ENCODE measurements around the gene VWDE.

VWDE gene

GRCh38 chr7:12383377-12383776, 20.3 kb downstream of the VWDE start:
- no peak overlapping the region for H2BK120ac ChIP-seq (ENCODE audit: low read depth, low read length)
- H3K23ac ChIP-seq (ENCODE audit: low read length in 2 of 2) = no peak overlapping the region

GRCh38 chr7:12378389-12378788, 25.3 kb downstream of the VWDE start:
- H3K4ac ChIP-seq (ENCODE audit: low read depth in 1 of 2, low read length in 2 of 2) = no peak overlapping the region
- no peak overlapping the region for H2BK15ac ChIP-seq (ENCODE audit: low read depth, poor library complexity, severe bottlenecking)
- H2AK5ac ChIP-seq (ENCODE audit: low read length, severe bottlenecking) = no peak overlapping the region
- H3K18ac ChIP-seq (ENCODE audit: low read depth in 1 of 2, low read length in 2 of 2) = no peak overlapping the region
- H4K8ac ChIP-seq (ENCODE audit: low read length) = no peak overlapping the region
- no peak for DNase-seq
- H3K27ac ChIP-seq (ENCODE audit: low read length, poor library complexity, severe bottlenecking) = no peak overlapping the region
- H3K27me3 ChIP-seq (ENCODE audit: control insufficient read depth in 1 of 2, insufficient read depth in 1 of 2, low read length in 2 of 2) = no peaks in the 10 kb centered on the region
- no peak overlapping the region for H2BK5ac ChIP-seq (ENCODE audit: low read depth, low read length, poor library complexity, severe bottlenecking)
- no peak overlapping the region for H3K23ac ChIP-seq (ENCODE audit: low read length in 2 of 2)
- no peak overlapping the region for H3K9ac ChIP-seq (ENCODE audit: low read length)
- H3K4me2 ChIP-seq (ENCODE audit: low read length, poor library complexity, severe bottlenecking) = no peak overlapping the region
- H3K14ac ChIP-seq (ENCODE audit: low read length in 2 of 2) = no peak overlapping the region
- no peak overlapping the region for H2AFZ ChIP-seq (ENCODE audit: low read depth, low read length)
- H3K4me3 ChIP-seq (ENCODE audit: insufficient read depth in 1 of 2, low read depth in 1 of 2, low read length in 2 of 2) = no peak overlapping the region
- H3K79me1 ChIP-seq (replicated peaks; ENCODE audit: low read length, poor library complexity, severe bottlenecking) = no peaks in the 10 kb centered on the region
- H2BK120ac ChIP-seq (ENCODE audit: low read depth, low read length) = no peak overlapping the region
- no peaks in the 10 kb centered on the region for H3K4me1 ChIP-seq (ENCODE audit: control insufficient read depth, insufficient read depth, low read depth, low read length)
- H3K9me3 ChIP-seq (ENCODE audit: control insufficient read depth, low read length) = no peaks in the 10 kb centered on the region
- no peak overlapping the region for H4K91ac ChIP-seq (ENCODE audit: low read length)
- no peak overlapping the region for H2BK12ac ChIP-seq (ENCODE audit: low read length in 2 of 2)
- no peaks in the 10 kb centered on the region for H3K36me3 ChIP-seq (ENCODE audit: control insufficient read depth in 1 of 2, insufficient read depth in 2 of 2, low read depth in 1 of 2, low read length in 2 of 2)
- 75% methylated on average over 2 of the region's 2 CpGs for WGBS

More at GRCh38 chr7:12383377-12383776, 20.3 kb downstream of the VWDE start:
- Histone ChIP-seq H3K79me1 (replicated peaks; ENCODE audit: low read length, poor library complexity, severe bottlenecking) (no peaks in the 10 kb centered on the region), H3K27me3 (ENCODE audit: control insufficient read depth in 1 of 2, insufficient read depth in 1 of 2, low read length in 2 of 2) (no peaks in the 10 kb centered on the region), H2BK12ac (ENCODE audit: low read length in 2 of 2) (no peak overlapping the region), H3K4me1 (ENCODE audit: control insufficient read depth, insufficient read depth, low read depth, low read length) (no peaks in the 10 kb centered on the region), H3K9ac (ENCODE audit: low read length) (no peak overlapping the region), H3K4me3 (ENCODE audit: insufficient read depth in 1 of 2, low read depth in 1 of 2, low read length in 2 of 2) (no peak overlapping the region), H2AK5ac (ENCODE audit: low read length, severe bottlenecking) (no peak overlapping the region), H3K27ac (ENCODE audit: low read length, poor library complexity, severe bottlenecking) (no peak overlapping the region), H4K91ac (ENCODE audit: low read length) (no peak overlapping the region), H2BK15ac (ENCODE audit: low read depth, poor library complexity, severe bottlenecking) (no peak overlapping the region), H3K36me3 (ENCODE audit: control insufficient read depth in 1 of 2, insufficient read depth in 2 of 2, low read depth in 1 of 2, low read length in 2 of 2) (no peaks in the 10 kb centered on the region), H3K4me2 (ENCODE audit: low read length, poor library complexity, severe bottlenecking) (no peak overlapping the region), H3K18ac (ENCODE audit: low read depth in 1 of 2, low read length in 2 of 2) (no peak overlapping the region), H2BK5ac (ENCODE audit: low read depth, low read length, poor library complexity, severe bottlenecking) (no peak overlapping the region), H3K14ac (ENCODE audit: low read length in 2 of 2) (no peak overlapping the region), H3K9me3 (ENCODE audit: control insufficient read depth, low read length) (no peaks in the 10 kb centered on the region), H3K4ac (ENCODE audit: low read depth in 1 of 2, low read length in 2 of 2) (no peak overlapping the region), H2AFZ (ENCODE audit: low read depth, low read length) (no peak overlapping the region), H4K8ac (ENCODE audit: low read length) (no peak overlapping the region)
- no peak for DNase-seq
- no CpG with 5 or more reads among the region's 3 CpGs for WGBS

GRCh38 chr7:12377406-12377805, 26.3 kb downstream of the VWDE start:
- no peak overlapping the region for H3K27ac ChIP-seq (ENCODE audit: low read length, poor library complexity, severe bottlenecking)
- H3K27me3 ChIP-seq (ENCODE audit: control insufficient read depth in 1 of 2, insufficient read depth in 1 of 2, low read length in 2 of 2) = no peaks in the 10 kb centered on the region
- no peak overlapping the region for H2BK5ac ChIP-seq (ENCODE audit: low read depth, low read length, poor library complexity, severe bottlenecking)
- H3K36me3 ChIP-seq (ENCODE audit: control insufficient read depth in 1 of 2, insufficient read depth in 2 of 2, low read depth in 1 of 2, low read length in 2 of 2) = no peaks in the 10 kb centered on the region
- no peak overlapping the region for H2BK12ac ChIP-seq (ENCODE audit: low read length in 2 of 2)
- no peak overlapping the region for H4K91ac ChIP-seq (ENCODE audit: low read length)
- no peak overlapping the region for H3K4ac ChIP-seq (ENCODE audit: low read depth in 1 of 2, low read length in 2 of 2)
- no peak overlapping the region for H3K18ac ChIP-seq (ENCODE audit: low read depth in 1 of 2, low read length in 2 of 2)
- H3K9ac ChIP-seq (ENCODE audit: low read length) = no peak overlapping the region
- no peak overlapping the region for H3K23ac ChIP-seq (ENCODE audit: low read length in 2 of 2)
- no peak overlapping the region for H4K8ac ChIP-seq (ENCODE audit: low read length)
- no peak overlapping the region for H3K14ac ChIP-seq (ENCODE audit: low read length in 2 of 2)
- no peaks in the 10 kb centered on the region for H3K4me1 ChIP-seq (ENCODE audit: control insufficient read depth, insufficient read depth, low read depth, low read length)
- no peak overlapping the region for H2BK120ac ChIP-seq (ENCODE audit: low read depth, low read length)
- H2AK5ac ChIP-seq (ENCODE audit: low read length, severe bottlenecking) = no peak overlapping the region
- no peak overlapping the region for H3K4me2 ChIP-seq (ENCODE audit: low read length, poor library complexity, severe bottlenecking)
- no peaks in the 10 kb centered on the region for H3K9me3 ChIP-seq (ENCODE audit: control insufficient read depth, low read length)
- 90% methylated on average over 3 of the region's 5 CpGs for WGBS
- no peak overlapping the region for H2AFZ ChIP-seq (ENCODE audit: low read depth, low read length)
- H3K4me3 ChIP-seq (ENCODE audit: insufficient read depth in 1 of 2, low read depth in 1 of 2, low read length in 2 of 2) = no peak overlapping the region
- no peak for DNase-seq
- H3K79me1 ChIP-seq (replicated peaks; ENCODE audit: low read length, poor library complexity, severe bottlenecking) = no peaks in the 10 kb centered on the region
- H2BK15ac ChIP-seq (ENCODE audit: low read depth, poor library complexity, severe bottlenecking) = no peak overlapping the region

GRCh38 chr7:12373580-12374263, 29.9 kb downstream of the VWDE start:
- Histone ChIP-seq H3K79me1 (replicated peaks; ENCODE audit: low read length, poor library complexity, severe bottlenecking) (no peaks in the 10 kb centered on the region), H3K4me3 (ENCODE audit: insufficient read depth in 1 of 2, low read depth in 1 of 2, low read length in 2 of 2) (no peak overlapping the region), H2BK5ac (ENCODE audit: low read depth, low read length, poor library complexity, severe bottlenecking) (no peak overlapping the region), H3K4ac (ENCODE audit: low read depth in 1 of 2, low read length in 2 of 2) (no peak overlapping the region), H3K23ac (ENCODE audit: low read length in 2 of 2) (no peak overlapping the region), H2BK12ac (ENCODE audit: low read length in 2 of 2) (no peak overlapping the region), H3K14ac (ENCODE audit: low read length in 2 of 2) (no peak overlapping the region), H3K27me3 (ENCODE audit: control insufficient read depth in 1 of 2, insufficient read depth in 1 of 2, low read length in 2 of 2) (no peaks in the 10 kb centered on the region), H3K4me1 (ENCODE audit: control insufficient read depth, insufficient read depth, low read depth, low read length) (no peaks in the 10 kb centered on the region), H2BK15ac (ENCODE audit: low read depth, poor library complexity, severe bottlenecking) (no peak overlapping the region), H3K36me3 (ENCODE audit: control insufficient read depth in 1 of 2, insufficient read depth in 2 of 2, low read depth in 1 of 2, low read length in 2 of 2) (no peaks in the 10 kb centered on the region), H3K9me3 (ENCODE audit: control insufficient read depth, low read length) (no peaks in the 10 kb centered on the region), H4K8ac (ENCODE audit: low read length) (no peak overlapping the region), H2BK120ac (ENCODE audit: low read depth, low read length) (no peak overlapping the region), H2AFZ (ENCODE audit: low read depth, low read length) (no peak overlapping the region), H2AK5ac (ENCODE audit: low read length, severe bottlenecking) (no peak overlapping the region), H4K91ac (ENCODE audit: low read length) (no peak overlapping the region), H3K4me2 (ENCODE audit: low read length, poor library complexity, severe bottlenecking) (no peak overlapping the region), H3K27ac (ENCODE audit: low read length, poor library complexity, severe bottlenecking) (no peak overlapping the region), H3K9ac (ENCODE audit: low read length) (no peak overlapping the region), H3K18ac (ENCODE audit: low read depth in 1 of 2, low read length in 2 of 2) (no peak overlapping the region)
- no peak for DNase-seq
- 100% methylated on average over 2 of the region's 5 CpGs for WGBS
